OCI-LY1 (cell line): ENCODE results near the gene COLEC12.

Experiments
- H2AFZ ChIP-seq: fragments of 200-600 bp; sonication (generic), shearing (Covaris generic); 2 replicates; pipeline ENCODE4 v1.6.0; 2014; ENCODE audit warnings: antibody characterized with exemption, mild to moderate bottlenecking, low read length
- H3F3A ChIP-seq: fragments of 200-600 bp; sonication (generic), shearing (Covaris generic); 2 replicates; pipeline ENCODE4 v1.6.0; 2014; ENCODE audit warnings: mild to moderate bottlenecking, antibody characterized with exemption, low read length, moderate library complexity; ENCODE audit not compliant: insufficient read depth
- H3K27ac ChIP-seq: fragments of 200-600 bp; sonication (generic); 2 replicates; pipeline ENCODE4 v1.5.1; 2014; ENCODE audit warnings: low read length, mixed run types, mild to moderate bottlenecking, low read depth; ENCODE audit not compliant: poor library complexity, severe bottlenecking
- H3K27me3 ChIP-seq: fragments of 200-600 bp; sonication (generic); 2 replicates; pipeline ENCODE4 v1.6.0; 2014; ENCODE audit warnings: antibody characterized with exemption, mild to moderate bottlenecking, low read length, moderate library complexity; ENCODE audit not compliant: insufficient read depth
- H3K36me3 ChIP-seq: fragments of 200-600 bp; sonication (generic); 2 replicates; pipeline ENCODE4 v1.6.1; 2014; ENCODE audit warnings: mild to moderate bottlenecking, antibody characterized with exemption, low read length, moderate library complexity, mixed read lengths; ENCODE audit not compliant: insufficient read depth
- H3K4me1 ChIP-seq: fragments of 200-600 bp; sonication (generic); 2 replicates; pipeline ENCODE4 v1.5.1; 2014; ENCODE audit warnings: mild to moderate bottlenecking, low read length, moderate library complexity; ENCODE audit not compliant: insufficient read depth, severe bottlenecking
- H3K4me2 ChIP-seq: fragments of 200-600 bp; sonication (generic), shearing (Covaris generic); 2 replicates; pipeline ENCODE4 v1.6.1; 2014; ENCODE audit warnings: low read length
- H3K4me3 ChIP-seq: fragments of 200-600 bp; sonication (generic); 2 replicates; pipeline ENCODE4 v1.5.1; 2014; ENCODE audit warnings: low read length, low read depth, mild to moderate bottlenecking, mixed read lengths; ENCODE audit not compliant: poor library complexity, severe bottlenecking
- H3K79me2 ChIP-seq: fragments of 200-600 bp; shearing (Covaris generic); 2 replicates; pipeline ENCODE4 v1.6.1; 2016; ENCODE audit warnings: mixed run types, low read length, mixed read lengths; ENCODE audit not compliant: insufficient read depth
- H3K9ac ChIP-seq: fragments of 200-600 bp; sonication (generic), shearing (Covaris generic); 2 replicates; pipeline ENCODE4 v1.6.1; 2014; ENCODE audit warnings: mild to moderate bottlenecking, low read length, mixed read lengths
- H3K9me2 ChIP-seq: fragments of 200-600 bp; sonication (generic), shearing (Covaris generic); 2 replicates; pipeline ENCODE4 v1.6.1; 2014; ENCODE audit warnings: low read depth, mild to moderate bottlenecking, low read length, mixed read lengths
- H3K9me3 ChIP-seq: fragments of 200-600 bp; shearing (Covaris generic); 2 replicates; pipeline ENCODE4 v1.6.1; 2014; ENCODE audit warnings: low read length, mixed read lengths
- H4K20me1 ChIP-seq: fragments of 200-600 bp; sonication (generic), shearing (Covaris generic); 2 replicates; pipeline ENCODE4 v1.6.0; 2016; ENCODE audit warnings: mild to moderate bottlenecking, low read length; ENCODE audit not compliant: insufficient read depth
- CTCF ChIP-seq: fragments of 200-600 bp; sonication (generic), shearing (Covaris generic); IDR thresholded peaks from 2 replicates; pipeline ENCODE4 v1.5.1; 2017; ENCODE audit warnings: mild to moderate bottlenecking, antibody characterized with exemption, low read length, moderate library complexity, mixed read lengths
- EZH2 ChIP-seq: fragments of 200-600 bp; sonication (generic), shearing (Covaris generic); IDR thresholded peaks from 2 replicates; pipeline ENCODE4 v1.8.0; 2017; ENCODE audit warnings: borderline replicate concordance, mixed run types, mild to moderate bottlenecking, antibody characterized with exemption, low read length, moderate library complexity, mixed read lengths

Gene COLEC12

GRCh38 chr18:457521-458412 is 42.7 kb downstream of the COLEC12 start:
- TF ChIP-seq EZH2 (no peak), CTCF (no peak)
- Histone ChIP-seq H3F3A (no peaks in the 10 kb centered on the region), H3K27ac (no peak overlapping the region), H3K9me2 (no peaks in the 10 kb centered on the region), H3K79me2 (no peaks in the 10 kb centered on the region), H3K4me3 (no peak overlapping the region), H3K9me3 (no peaks in the 10 kb centered on the region), H3K36me3 (no peaks in the 10 kb centered on the region), H3K4me2 (no peak overlapping the region), H4K20me1 (no peaks in the 10 kb centered on the region), H2AFZ (no peak overlapping the region), H3K9ac (no peak overlapping the region), H3K4me1 (no peaks in the 10 kb centered on the region), H3K27me3 (no peaks in the 10 kb centered on the region)

GRCh38 chr18:457140-457519 is 43.4 kb downstream of the COLEC12 start:
- no peak overlapping the region for H3K4me3 ChIP-seq
- no peaks in the 10 kb centered on the region for H3F3A ChIP-seq
- no peaks in the 10 kb centered on the region for H3K79me2 ChIP-seq
- no peak overlapping the region for H2AFZ ChIP-seq
- no peaks in the 10 kb centered on the region for H3K9me3 ChIP-seq
- H3K4me1 ChIP-seq: no peaks in the 10 kb centered on the region
- no peak overlapping the region for H3K27ac ChIP-seq
- H3K4me2 ChIP-seq: no peak overlapping the region
- no peaks in the 10 kb centered on the region for H4K20me1 ChIP-seq
- H3K9ac ChIP-seq: no peak overlapping the region
- no peaks in the 10 kb centered on the region for H3K27me3 ChIP-seq
- no peaks in the 10 kb centered on the region for H3K36me3 ChIP-seq
- no peaks in the 10 kb centered on the region for H3K9me2 ChIP-seq
- TF ChIP-seq EZH2 (no peak), CTCF (no peak)

DNA sequence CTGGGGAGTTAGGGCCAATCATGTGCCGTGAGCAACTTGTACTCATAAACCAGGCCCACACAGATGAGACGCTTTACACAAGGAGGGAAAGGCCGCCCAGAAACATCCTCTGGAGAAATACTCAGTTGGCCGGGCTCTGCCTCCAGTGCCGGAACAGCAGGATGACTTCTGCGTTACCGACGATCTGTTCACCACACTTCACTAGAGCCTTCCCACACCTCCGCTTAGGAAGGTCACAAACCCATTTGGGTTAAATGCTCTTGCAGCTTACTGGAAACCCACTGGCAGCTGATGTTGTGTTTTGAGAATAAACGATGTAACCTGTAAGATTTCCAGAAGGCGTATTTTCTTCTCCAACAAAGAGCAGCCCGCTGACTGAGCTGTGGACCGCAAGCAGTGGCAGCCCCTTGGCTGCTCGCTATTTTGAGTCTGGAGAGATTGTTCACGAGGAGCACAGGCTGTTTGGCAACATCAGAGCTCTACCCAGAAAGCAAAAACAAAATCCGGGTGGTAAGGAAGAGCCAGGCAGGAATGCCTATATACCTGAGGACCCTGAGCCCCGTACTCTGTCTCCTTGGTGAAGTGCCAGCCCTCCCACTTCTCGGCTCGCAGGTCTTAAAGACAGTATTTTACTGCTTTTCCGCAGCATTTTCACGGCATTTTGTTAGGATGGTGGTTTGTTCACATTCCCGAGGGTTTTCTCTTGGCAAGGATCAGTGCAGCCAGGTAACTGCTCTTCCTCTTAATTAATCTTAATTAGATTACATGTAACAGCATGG is 44.0 kb downstream of the COLEC12 start:
- Histone ChIP-seq H3K4me1 (no peaks in the 10 kb centered on the region), H3K79me2 (no peaks in the 10 kb centered on the region), H3K4me2 (no peak overlapping the region), H3K9me2 (no peaks in the 10 kb centered on the region), H3K27ac (no peak overlapping the region), H4K20me1 (no peaks in the 10 kb centered on the region), H2AFZ (no peak overlapping the region), H3K36me3 (no peaks in the 10 kb centered on the region), H3K9ac (no peak overlapping the region), H3K4me3 (no peak overlapping the region), H3K27me3 (no peaks in the 10 kb centered on the region), H3F3A (no peaks in the 10 kb centered on the region), H3K9me3 (no peaks in the 10 kb centered on the region)
- TF ChIP-seq EZH2 (no peak), CTCF (no peak)
